ENCODE data around the gene MDM2. TPM values are rescaled to one million over a fixed set of nuclear protein-coding genes. Genes with fewer than 3 reads are reported as not detected.
A peak's percentile ranks its signal among the peaks of the same experiment; 100 is the strongest.

Gene MDM2
- polyA plus RNA-seq, 10 donors: 32.3 to 65.6 (median 46.7) TPM

DNA sequence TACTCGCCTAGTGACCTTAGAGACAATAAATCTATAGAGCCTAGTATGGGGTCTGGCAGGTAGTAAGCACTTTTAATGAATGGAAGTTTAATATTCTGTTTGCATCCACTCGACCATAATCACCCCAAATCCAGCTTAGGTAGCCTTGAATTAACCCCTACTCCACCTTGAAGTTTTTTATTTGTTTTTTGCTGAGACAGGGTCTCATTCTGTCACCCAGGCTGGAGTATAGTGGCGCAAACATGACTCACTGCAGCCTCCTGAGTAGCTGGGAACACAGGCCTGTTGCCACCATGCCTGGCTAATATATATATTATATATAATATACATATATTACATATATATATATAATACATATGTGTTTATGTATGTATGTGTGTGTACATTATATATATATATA is 38.8 kb downstream of the MDM2 start:
- no peak for DNase-seq

DNA sequence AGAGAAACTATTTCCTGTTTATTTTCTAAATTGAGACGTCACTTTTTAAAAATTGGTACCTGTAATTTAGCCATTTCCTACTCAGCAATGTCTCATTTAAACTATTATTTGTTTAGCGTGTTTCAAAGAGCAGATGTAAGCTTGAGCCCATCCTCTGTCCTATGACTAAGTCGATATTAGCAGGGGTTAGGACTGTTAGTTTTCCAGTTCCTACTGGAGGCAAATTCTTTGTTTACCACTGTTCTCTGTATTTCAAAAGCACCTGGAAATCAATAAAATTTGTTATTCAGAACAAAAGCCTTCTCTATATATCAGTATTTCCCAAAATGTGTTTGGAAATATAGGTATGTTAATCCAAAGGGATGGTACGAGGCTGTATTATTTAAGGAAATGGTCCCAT is 42.4 kb downstream of the MDM2 start:
- DNase-seq: no peak

DNA sequence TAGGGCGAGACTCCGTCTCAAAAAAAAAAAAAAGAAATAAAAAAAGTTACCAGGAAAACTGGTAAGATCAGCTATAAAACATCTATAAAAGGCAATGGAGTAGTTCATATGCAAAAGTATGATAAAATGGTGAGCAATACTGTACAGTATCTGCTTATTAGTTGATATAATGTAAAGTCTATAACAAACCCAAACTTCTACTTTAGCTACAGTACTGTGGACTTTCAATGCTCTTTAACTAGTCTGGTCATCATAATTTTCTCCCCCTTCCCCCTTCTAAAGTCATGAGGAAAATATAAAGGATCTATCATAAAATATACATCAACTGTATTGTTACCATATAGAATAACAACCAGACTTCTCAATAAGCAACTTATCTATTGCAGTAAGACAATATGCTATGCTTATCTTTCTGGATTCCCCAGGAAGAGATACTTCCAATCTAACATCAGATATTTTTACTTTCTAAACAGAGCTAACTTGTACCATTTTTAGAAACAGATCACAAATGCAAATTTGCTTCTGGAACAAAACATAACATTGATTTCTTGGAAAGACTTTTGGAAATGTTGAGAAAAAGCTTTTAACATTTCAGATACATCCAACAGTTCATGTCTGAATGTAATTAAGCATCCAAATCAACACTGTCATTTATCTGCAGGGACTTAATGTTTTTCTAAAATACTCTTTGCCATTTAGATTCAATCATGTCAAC is 43.8 kb downstream of the MDM2 start:
- DNase-seq: no peak

- DNase-seq: no peak
Measured at GRCh38 chr12:68853396-68854077, 45.6 kb downstream of the MDM2 start.

DNA sequence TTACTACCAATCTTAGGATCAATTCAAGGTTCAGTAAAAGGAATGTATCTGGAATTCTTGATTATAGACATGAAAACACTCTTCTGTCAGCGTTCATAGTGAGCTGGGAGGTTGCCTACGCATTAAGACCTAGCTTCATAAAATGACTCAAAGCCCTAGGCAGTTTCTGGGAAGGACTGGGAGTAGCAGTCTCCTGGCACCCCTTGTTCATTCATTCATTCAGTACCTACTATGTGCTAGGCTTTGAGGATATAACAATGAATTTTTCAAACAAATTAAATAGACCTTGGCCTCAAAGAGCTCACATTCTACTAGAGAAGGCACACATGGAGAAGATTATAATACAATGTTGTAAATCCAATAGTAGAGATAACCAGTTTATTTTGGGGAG is 46.1 kb downstream of the MDM2 start:
- DNase-seq: no peak

DNA sequence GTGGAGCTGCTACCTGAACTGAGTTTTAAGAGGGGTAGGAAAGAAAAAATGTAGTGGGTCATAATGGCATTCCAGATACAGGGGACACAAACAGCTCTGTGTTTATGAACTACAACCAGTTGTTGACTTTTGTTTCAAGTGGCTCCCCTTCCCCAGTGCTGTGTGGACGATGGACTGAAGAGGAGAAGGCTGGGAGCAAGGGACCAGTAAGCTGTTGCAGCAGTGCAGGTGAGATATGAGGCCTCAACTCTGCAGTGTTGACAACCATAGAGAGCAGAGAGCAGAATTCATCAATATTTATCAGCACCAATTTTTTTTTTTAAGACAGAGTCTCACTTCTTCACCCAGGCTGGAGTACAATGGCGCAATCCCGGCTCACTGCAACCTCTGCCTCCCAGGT is 46.6 kb downstream of the MDM2 start:
- no peak for DNase-seq

DNA sequence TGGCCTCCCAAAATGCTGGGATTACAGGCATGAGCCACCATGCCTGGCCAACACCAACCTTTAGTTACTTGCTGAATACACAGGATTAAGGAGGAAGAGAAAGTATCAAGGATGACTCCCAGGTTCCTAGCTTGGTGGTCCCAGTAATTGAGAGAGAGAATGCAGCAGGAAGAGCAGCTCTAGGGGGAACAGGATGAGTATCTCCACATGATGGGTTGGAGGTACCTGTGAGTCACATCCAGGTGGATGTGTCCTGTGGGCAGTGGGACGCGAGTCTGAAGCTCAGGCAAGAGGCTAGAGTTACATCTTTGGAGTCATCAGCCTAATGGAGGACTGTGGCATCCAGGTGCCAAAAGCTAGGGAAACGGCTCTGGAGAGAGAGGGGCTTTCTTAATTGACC is 47.1 kb downstream of the MDM2 start:
- DNase-seq: no peak

- no peak for DNase-seq
Measured at GRCh38 chr12:68855771-68856170, 47.8 kb downstream of the MDM2 start.

GRCh38 chr12:68856510-68856909 is 48.5 kb downstream of the MDM2 start:
- no peak for DNase-seq

GRCh38 chr12:68861890-68862289 is 53.9 kb downstream of the MDM2 start:
- DNase-seq: no peak

- no peak for DNase-seq
Measured at GRCh38 chr12:68863109-68863770, 55.3 kb downstream of the MDM2 start.

DNA sequence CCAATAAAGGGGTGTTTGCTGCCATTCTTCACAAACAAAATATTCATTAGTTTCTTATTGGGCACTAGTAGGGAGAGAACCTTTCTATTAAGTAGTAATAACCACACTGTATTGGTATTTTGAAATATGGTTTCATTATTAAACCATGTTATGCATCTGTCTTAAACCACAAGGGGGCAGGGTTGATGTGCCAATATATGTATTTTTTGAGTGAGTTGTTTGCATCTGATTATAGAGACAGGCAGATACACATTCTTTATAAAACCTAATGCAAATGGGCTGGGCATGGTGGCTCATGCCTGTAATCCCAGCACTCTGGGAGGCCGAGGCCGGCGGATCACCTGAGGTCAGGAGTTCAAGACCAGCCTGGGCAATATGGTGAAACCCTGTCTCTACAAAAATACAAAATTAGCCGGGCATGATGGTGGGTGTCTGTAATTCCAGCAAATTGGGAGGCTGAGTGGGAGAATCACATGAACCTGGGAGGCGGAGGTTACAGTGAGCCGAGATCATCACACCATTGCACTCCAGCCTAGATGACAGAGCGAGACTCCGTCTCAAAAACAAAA is 56.0 kb downstream of the MDM2 start:
- peak; percentile 44 to 67 (median 48) for DNase-seq

- no peak for DNase-seq
Measured at GRCh38 chr12:68864604-68865003, 56.6 kb downstream of the MDM2 start.

DNA sequence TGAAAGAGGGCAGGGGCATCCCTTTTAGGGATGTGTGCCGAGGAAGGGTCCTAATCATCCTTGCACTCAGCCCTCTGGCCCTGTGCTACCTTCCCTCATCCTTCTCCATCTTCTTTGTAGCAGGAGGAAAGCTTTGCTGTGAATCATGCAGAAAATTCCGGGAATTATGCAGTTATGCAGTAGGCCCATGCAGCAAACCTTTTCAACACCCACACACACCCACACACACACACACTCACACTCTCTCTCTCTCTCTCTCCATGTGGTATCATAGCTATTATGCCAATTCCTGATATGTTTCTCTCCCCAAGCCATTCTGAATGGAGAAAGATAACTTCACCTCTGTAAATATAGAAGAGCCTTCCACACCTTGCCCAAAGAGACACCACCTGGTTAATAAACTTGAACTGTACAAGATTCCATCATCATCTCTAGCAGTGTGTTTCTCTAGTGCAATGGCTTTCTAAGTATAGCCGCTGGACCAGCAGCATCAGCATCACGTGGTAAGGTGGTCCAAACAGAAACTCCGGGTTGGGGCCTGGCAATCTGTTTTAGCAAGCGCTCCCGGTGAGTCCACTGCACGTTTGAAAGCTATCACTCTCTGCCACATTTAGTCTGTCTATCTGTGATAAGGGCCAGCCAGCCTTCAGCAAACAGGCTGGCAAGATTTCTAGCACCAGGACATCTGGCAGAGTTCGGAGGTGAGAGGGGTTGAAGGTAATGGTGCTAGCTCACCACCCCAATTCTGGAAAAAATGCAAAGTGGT is 57.6 kb downstream of the MDM2 start:
- no peak for DNase-seq

DNA sequence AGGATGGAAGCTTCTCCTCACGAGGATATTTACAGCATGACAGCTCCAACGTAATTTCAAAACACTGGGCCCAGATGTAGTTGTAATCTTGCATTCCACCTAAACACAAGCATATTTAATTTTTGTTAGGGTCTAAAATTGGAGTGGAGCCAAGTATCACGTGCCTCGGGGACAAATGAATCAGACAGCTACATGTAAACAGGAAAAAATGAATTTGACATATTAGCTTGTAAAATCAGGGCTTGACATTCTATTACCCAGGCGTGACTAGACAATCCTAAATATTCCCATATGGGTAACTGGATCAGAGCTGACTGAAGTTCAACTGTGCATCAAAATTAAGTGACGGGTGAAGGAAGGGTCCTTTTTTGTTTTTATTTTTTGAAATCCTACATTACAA is 59.0 kb downstream of the MDM2 start:
- no peak for DNase-seq

DNA sequence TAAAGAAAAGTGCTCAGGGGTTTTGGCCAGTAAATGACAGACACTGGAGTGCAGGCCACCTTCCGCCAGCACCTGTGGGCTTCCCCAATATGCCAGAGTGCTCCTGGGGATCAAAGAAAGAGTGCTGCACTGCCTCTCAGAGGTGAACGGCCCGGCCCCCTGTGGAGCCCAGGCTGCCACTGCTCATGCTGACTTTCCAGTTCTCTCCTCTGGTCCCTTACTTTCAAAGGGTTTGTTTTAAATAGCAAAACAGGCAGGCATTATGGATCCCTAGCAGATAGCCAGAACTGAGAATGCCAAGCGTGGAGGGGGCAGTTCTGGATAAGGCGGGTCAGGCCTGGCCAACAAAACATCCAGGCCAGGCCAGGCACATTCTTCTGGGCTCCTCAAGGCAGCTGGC is 59.6 kb downstream of the MDM2 start:
- DNase-seq: no peak

DNA sequence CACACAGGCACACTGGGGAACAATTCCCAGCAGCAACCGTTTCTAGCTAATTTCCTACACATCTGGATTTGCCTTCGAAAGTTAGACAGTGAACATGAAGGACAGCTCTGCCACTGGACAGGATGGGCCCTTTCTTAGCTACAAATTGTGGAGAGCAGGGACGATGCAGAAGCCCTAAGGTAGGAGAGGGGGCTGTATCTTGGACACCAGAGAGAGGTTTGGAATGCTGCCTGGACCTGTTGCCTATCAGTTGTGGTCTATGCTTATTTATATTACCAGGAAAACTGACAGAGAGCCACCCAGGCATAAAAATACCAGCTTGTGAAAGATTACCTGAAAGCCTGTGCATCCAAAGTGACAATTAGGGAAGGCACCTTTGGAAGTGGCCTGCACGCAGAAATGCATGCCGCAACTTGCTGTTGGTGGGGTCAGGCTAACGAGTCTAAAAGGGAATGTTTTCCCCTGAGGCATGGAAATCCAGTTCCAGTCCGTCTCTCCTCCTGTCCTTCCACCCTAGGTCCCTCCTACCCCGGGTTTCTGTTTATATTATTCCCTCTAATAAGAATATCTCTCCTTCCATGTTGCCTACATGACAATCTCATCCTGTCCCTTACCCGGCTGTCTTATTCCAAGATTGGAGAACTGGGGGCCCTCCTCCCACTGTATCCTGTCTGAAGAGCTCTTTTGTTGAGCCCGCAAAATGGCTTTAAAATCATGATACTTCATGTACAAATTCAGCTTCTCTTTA is 60.2 kb downstream of the MDM2 start:
- no peak for DNase-seq

DNA sequence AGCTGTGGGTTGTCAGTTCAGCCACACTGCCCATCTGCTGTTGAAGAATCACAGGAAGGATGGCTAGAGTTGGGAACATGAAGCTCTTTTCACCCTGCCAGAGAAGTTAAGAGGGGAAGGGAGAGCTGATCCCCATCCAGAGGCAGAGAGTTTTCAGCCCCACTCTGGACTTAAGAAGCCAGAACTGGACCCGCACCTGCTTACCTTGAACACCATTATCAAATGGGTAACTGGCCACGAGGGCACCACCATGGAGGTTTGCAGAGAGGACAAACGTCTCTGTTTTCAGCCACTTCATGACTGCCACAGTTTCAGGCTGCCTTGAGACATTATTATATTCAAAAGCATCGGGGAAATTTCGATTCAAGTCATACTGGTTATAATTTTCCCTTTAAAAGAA is 62.0 kb downstream of the MDM2 start:
- no peak for DNase-seq

GRCh38 chr12:68870443-68870842 is 62.5 kb downstream of the MDM2 start:
- no peak for DNase-seq

GRCh38 chr12:68871396-68871795 is 63.4 kb downstream of the MDM2 start:
- DNase-seq: no peak

- DNase-seq: no peak
Measured at GRCh38 chr12:68871921-68872320, 63.9 kb downstream of the MDM2 start.

Measured in muscle of back (tissue), 11 donors.